Measurements from ENCODE around the gene MSH2.
"Not testable (repeated sequence)": the region's sequence is repeated elsewhere in the genome, so short reads cannot be mapped to it uniquely, and the experiment has no call there.

GRCh38 chr2:47406649-47407330 lies 3.8 kb downstream of the MSH2 start:
- TF ChIP-seq CTCF (IDR thresholded peaks at IDR 0.05 in 8 of 11, conservative IDR thresholded peaks at IDR 0.05 in 3 of 11); POLR2A (IDR thresholded peaks at IDR 0.05): not testable (repeated sequence)

Data from spleen (tissue), 7 donors.